Left hindlimb (tissue), 1 donor: ENCODE measurements around the gene PTH1R.

Experiments used
- DNase-seq: peaks from one replicate; pipeline ENCODE4 v3.0.0-alpha.2; 2018

PTH1R gene

GRCh38 chr3:46850468-46850779, 27.1 kb upstream of the PTH1R start:
- no peak for DNase-seq

GRCh38 chr3:46851364-46852333, 25.9 kb upstream of the PTH1R start:
- DNase-seq = no peak

- DNase-seq = no peak
Observed at GRCh38 chr3:46852334-46852720, 25.2 kb upstream of the PTH1R start.

- DNase-seq = no peak
Observed at GRCh38 chr3:46852839-46853355, 24.6 kb upstream of the PTH1R start.

- DNase-seq = no peak
Observed at GRCh38 chr3:46853441-46854415, 23.8 kb upstream of the PTH1R start.

GRCh38 chr3:46854555-46854991, 22.9 kb upstream of the PTH1R start:
- no peak for DNase-seq

GRCh38 chr3:46856576-46857471, 20.7 kb upstream of the PTH1R start:
- DNase-seq = peak; percentile 30

GRCh38 chr3:46857485-46858341, 19.8 kb upstream of the PTH1R start:
- DNase-seq = no peak

GRCh38 chr3:46858456-46858855, 19.1 kb upstream of the PTH1R start:
- DNase-seq = no peak

GRCh38 chr3:46859001-46859710, 18.4 kb upstream of the PTH1R start:
- no peak for DNase-seq

GRCh38 chr3:46860017-46860809, 17.3 kb upstream of the PTH1R start:
- DNase-seq = no peak

- no peak for DNase-seq
Observed at GRCh38 chr3:46860810-46861604, 16.5 kb upstream of the PTH1R start.

- peak; percentile 25 for DNase-seq
Observed at GRCh38 chr3:46861605-46862368, 15.7 kb upstream of the PTH1R start.

- DNase-seq = peak; percentile 27
Observed at GRCh38 chr3:46862369-46863025, 15.0 kb upstream of the PTH1R start.

- DNase-seq = no peak
Observed at GRCh38 chr3:46863261-46863782, 14.2 kb upstream of the PTH1R start, which contains the start of gene MYL3. Gene MYL3 (minus strand): TSS chr3:46863444. CDS start chr3:46863390, 54 bp downstream.

- DNase-seq = peak; percentile 28
Observed at GRCh38 chr3:46864061-46864881, 13.2 kb upstream of the PTH1R start.
